ENCODE data around the gene SCNM1.

- TF ChIP-seq POLR2A (IDR thresholded peaks at IDR 0.05), result no peak
- TF ChIP-seq CTCF (IDR thresholded peaks at IDR 0.05), result no peak
Measured at GRCh38 chr1:151157067-151157531, 8.8 kb upstream of the SCNM1 start.
